Neural cell (in vitro differentiated cells): ENCODE results near the gene ATP13A1. TPM values are rescaled to one million over a fixed set of nuclear protein-coding genes. Genes with fewer than 3 reads are reported as not detected.

Experiments used
- H2AFZ ChIP-seq: fragments of 200-600, 300-800 bp; sonication (generic), shearing (Covaris generic); 2 replicates; pipeline ENCODE4 v1.6.0; 2014; ENCODE audit warnings: low read depth, mild to moderate bottlenecking, antibody characterized with exemption, low read length, moderate library complexity
- H3F3A ChIP-seq: fragments of 200-600 bp; shearing (Covaris generic); 2 replicates; pipeline ENCODE4 v1.6.1; 2016; ENCODE audit warnings: mild to moderate bottlenecking, moderate library complexity, mixed read lengths, antibody characterized with exemption, low read length; ENCODE audit not compliant: insufficient read depth, poor library complexity, severe bottlenecking
- H3K27ac ChIP-seq: fragments of 200-600, 300-800 bp; sonication (generic), shearing (Covaris generic); 2 replicates; pipeline ENCODE4 v1.5.1; 2014; ENCODE audit warnings: mild to moderate bottlenecking, low read length, moderate library complexity
- H3K27me3 ChIP-seq: fragments of 300-800, 200-600 bp; sonication (generic), shearing (Covaris generic); 2 replicates; pipeline ENCODE4 v1.6.0; 2014; ENCODE audit warnings: mild to moderate bottlenecking, low read depth, low read length, moderate library complexity; ENCODE audit not compliant: insufficient read depth
- H3K36me3 ChIP-seq: fragments of 300-800, 200-600 bp; sonication (generic), shearing (Covaris generic); 2 replicates; pipeline ENCODE4 v1.5.1; 2014; ENCODE audit warnings: mild to moderate bottlenecking, antibody characterized with exemption, low read length, moderate library complexity; ENCODE audit not compliant: insufficient read depth
- H3K4me2 ChIP-seq: fragments of 300-800, 200-600 bp; sonication (generic), shearing (Covaris generic); 2 replicates; pipeline ENCODE4 v1.6.0; 2014; ENCODE audit warnings: mild to moderate bottlenecking, low read length
- H3K4me3 ChIP-seq: fragments of 300-800, 200-600 bp; sonication (generic), shearing (Covaris generic); 2 replicates; pipeline ENCODE4 v1.5.1; 2014; ENCODE audit warnings: mild to moderate bottlenecking, low read length, moderate library complexity
- H3K79me2 ChIP-seq: fragments of 200-600 bp; shearing (Covaris generic); replicated peaks from 2 replicates; pipeline ENCODE4 v1.6.0; 2014; ENCODE audit warnings: mild to moderate bottlenecking, low read length, moderate library complexity; ENCODE audit not compliant: insufficient read depth
- H3K9ac ChIP-seq: fragments of 300-800, 200-600 bp; sonication (generic), shearing (Covaris generic); 2 replicates; pipeline ENCODE4 v1.6.1; 2016; ENCODE audit warnings: mild to moderate bottlenecking, low read length, mixed read lengths
- H3K9me2 ChIP-seq: fragments of 200-600 bp; shearing (Covaris generic); 2 replicates; pipeline ENCODE4 v1.6.1; 2016; ENCODE audit warnings: mild to moderate bottlenecking, low read length, mixed read lengths; ENCODE audit not compliant: insufficient read depth
- H3K9me3 ChIP-seq: fragments of 200-600, 300-800 bp; sonication (generic), shearing (Covaris generic); 2 replicates; pipeline ENCODE4 v1.6.1; 2016; ENCODE audit warnings: mild to moderate bottlenecking, mixed run types, low read length, moderate library complexity, mixed read lengths
- H4K20me1 ChIP-seq: fragments of 200-600 bp; shearing (Covaris generic); 2 replicates; pipeline ENCODE4 v1.6.1; 2016; ENCODE audit warnings: mild to moderate bottlenecking, mixed run types; ENCODE audit not compliant: insufficient read depth
- EP300 ChIP-seq: fragments of 450-650 bp; conservative IDR thresholded peaks from 2 replicates; pipeline ENCODE4 v1.6.1; 2014; ENCODE audit warnings: antibody characterized with exemption, mild to moderate bottlenecking, moderate library complexity; ENCODE audit not compliant: poor library complexity, severe bottlenecking
- EZH2 ChIP-seq: fragments of 200-600, 300-800 bp; shearing (Covaris generic), sonication (generic); IDR thresholded peaks from 2 replicates; pipeline ENCODE4 v1.6.1; 2014; ENCODE audit warnings: antibody characterized with exemption, low read length, borderline replicate concordance, mild to moderate bottlenecking; ENCODE audit not compliant: insufficient read depth, poor library complexity, severe bottlenecking
- MXI1 ChIP-seq: fragments of 450-650 bp; conservative IDR thresholded peaks from 2 replicates; pipeline ENCODE4 v1.6.1; 2014; ENCODE audit warnings: antibody characterized with exemption, mild to moderate bottlenecking; ENCODE audit not compliant: poor library complexity, severe bottlenecking
- POLR2AphosphoS5 ChIP-seq: IDR thresholded peaks from 2 replicates; pipeline ENCODE4 v1.6.1; 2012
- RAD21 ChIP-seq: fragments of 450-650 bp; conservative IDR thresholded peaks from 2 replicates; pipeline ENCODE4 v1.6.1; 2014; ENCODE audit warnings: antibody characterized with exemption, mild to moderate bottlenecking, moderate library complexity
- SMC3 ChIP-seq: fragments of 450-650 bp; conservative IDR thresholded peaks from 2 replicates; pipeline ENCODE4 v1.6.1; 2014; ENCODE audit warnings: antibody characterized with exemption, mild to moderate bottlenecking, moderate library complexity; ENCODE audit not compliant: poor library complexity
- TAF1 ChIP-seq: IDR thresholded peaks from 2 replicates; pipeline ENCODE4 v1.6.1; 2012; ENCODE audit warnings: low read depth
- polyA plus RNA-seq: library from polyadenylated mRNA; depleted of rRNA; stranded (reverse); fragments of >200 nt; gene quantifications from 2 replicates; pipeline ENCODE4 v1.2.3, GENCODE V29; 2014
- TF ChIP-seq, protein P1 (sequence below): IDR thresholded peaks from 2 replicates; pipeline ENCODE4 v1.6.1; 2012; ENCODE audit warnings: borderline replicate concordance
- TF ChIP-seq, protein P2 (sequence below): fragments of 450-650 bp; IDR thresholded peaks from 2 replicates; pipeline ENCODE4 v1.5.1; 2014; ENCODE audit warnings: antibody characterized with exemption, mild to moderate bottlenecking, moderate library complexity; ENCODE audit not compliant: poor library complexity, severe bottlenecking

The ATP13A1 gene
- polyA plus RNA-seq, 1 donor from 2014 or later = 63.5 TPM

DNA sequence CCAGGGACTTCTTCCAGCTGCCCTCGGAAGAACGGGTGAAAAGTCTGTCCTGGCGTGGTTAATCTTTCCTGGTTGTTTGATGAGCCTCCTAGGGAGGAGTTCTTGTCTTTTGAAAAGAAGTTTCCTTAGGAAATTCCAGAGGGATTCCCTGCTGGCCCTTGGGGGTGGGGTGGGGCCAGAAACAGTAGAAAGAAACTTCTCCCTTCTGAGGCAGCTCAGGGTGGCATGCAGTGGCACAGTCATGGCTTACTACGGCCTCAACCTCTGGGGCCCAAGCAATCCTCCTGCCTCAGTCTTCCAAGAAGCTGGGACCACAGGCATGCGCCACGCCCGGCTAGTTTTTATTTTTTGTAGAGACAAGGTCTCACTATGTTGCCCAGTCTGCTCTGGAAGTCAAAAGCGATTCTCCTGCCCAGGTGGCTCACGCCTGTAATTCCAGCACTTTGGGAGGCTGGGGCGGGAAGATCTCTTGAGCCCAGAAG is 6.6 kb upstream of the ATP13A1 start:
- Histone ChIP-seq H3F3A (no peaks in the 10 kb centered on the region), H3K4me2 (no peak overlapping the region), H3K27me3 (no peaks in the 10 kb centered on the region), H3K4me3 (peak overlapping the region; percentile 97), H3K27ac (no peak overlapping the region), H3K9me3 (no peaks in the 10 kb centered on the region), H3K9ac (no peak overlapping the region), H2AFZ (no peak overlapping the region), H3K79me2 (peaks cover 4% of the 10 kb centered on the region), H4K20me1 (no peaks in the 10 kb centered on the region), H3K36me3 (no peaks in the 10 kb centered on the region), H3K9me2 (no peaks in the 10 kb centered on the region)
- TF ChIP-seq POLR2AphosphoS5 (no peak), MXI1 (no peak), SMC3 (no peak), RAD21 (no peak), TAF1 (no peak), EZH2 (no peak), EP300 (no peak)
- TF ChIP-seq, protein P1, sequence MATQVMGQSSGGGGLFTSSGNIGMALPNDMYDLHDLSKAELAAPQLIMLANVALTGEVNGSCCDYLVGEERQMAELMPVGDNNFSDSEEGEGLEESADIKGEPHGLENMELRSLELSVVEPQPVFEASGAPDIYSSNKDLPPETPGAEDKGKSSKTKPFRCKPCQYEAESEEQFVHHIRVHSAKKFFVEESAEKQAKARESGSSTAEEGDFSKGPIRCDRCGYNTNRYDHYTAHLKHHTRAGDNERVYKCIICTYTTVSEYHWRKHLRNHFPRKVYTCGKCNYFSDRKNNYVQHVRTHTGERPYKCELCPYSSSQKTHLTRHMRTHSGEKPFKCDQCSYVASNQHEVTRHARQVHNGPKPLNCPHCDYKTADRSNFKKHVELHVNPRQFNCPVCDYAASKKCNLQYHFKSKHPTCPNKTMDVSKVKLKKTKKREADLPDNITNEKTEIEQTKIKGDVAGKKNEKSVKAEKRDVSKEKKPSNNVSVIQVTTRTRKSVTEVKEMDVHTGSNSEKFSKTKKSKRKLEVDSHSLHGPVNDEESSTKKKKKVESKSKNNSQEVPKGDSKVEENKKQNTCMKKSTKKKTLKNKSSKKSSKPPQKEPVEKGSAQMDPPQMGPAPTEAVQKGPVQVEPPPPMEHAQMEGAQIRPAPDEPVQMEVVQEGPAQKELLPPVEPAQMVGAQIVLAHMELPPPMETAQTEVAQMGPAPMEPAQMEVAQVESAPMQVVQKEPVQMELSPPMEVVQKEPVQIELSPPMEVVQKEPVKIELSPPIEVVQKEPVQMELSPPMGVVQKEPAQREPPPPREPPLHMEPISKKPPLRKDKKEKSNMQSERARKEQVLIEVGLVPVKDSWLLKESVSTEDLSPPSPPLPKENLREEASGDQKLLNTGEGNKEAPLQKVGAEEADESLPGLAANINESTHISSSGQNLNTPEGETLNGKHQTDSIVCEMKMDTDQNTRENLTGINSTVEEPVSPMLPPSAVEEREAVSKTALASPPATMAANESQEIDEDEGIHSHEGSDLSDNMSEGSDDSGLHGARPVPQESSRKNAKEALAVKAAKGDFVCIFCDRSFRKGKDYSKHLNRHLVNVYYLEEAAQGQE = no peak
- TF ChIP-seq, protein P2, sequence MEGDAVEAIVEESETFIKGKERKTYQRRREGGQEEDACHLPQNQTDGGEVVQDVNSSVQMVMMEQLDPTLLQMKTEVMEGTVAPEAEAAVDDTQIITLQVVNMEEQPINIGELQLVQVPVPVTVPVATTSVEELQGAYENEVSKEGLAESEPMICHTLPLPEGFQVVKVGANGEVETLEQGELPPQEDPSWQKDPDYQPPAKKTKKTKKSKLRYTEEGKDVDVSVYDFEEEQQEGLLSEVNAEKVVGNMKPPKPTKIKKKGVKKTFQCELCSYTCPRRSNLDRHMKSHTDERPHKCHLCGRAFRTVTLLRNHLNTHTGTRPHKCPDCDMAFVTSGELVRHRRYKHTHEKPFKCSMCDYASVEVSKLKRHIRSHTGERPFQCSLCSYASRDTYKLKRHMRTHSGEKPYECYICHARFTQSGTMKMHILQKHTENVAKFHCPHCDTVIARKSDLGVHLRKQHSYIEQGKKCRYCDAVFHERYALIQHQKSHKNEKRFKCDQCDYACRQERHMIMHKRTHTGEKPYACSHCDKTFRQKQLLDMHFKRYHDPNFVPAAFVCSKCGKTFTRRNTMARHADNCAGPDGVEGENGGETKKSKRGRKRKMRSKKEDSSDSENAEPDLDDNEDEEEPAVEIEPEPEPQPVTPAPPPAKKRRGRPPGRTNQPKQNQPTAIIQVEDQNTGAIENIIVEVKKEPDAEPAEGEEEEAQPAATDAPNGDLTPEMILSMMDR = no peak

DNA sequence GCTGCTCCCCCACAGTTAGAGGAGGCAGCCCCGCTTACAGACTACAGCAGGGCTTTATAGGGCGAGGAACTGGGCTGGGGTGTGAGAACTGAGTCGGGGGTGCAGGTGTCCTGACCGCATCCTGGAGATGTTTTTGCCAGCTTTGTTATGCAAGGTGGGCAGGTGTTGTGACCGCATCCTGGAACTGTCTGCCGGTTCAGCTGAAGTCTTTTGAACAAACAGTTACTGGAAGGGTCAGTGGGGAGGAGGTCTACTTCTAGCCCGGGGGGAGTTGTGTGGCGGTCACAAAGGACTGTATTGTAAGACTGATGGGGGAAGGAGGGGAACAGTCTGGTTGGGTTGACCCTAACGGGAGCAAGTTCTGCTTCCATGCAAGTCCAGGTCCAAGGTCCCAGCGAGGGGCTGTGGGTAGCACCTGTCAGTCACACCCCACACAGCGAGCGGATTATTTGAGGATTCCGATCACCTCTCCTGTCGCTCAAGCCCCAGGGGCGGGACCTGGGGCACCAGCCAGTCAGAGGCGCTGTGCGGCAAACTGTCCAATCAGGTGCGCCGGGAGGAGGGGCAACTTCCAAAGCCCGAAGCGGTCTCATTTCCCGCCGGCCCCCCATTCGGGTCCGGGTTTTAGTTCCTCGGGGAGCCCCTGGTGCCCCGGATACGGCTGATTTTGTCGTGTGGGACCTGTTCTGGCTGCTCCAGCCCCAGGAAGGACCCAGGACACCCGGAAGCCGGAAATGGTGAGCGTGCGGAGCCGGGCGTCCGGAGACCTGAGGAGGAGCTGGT is 4.9 kb upstream of the ATP13A1 start, which contains the start of gene ZNF101:
ZNF101 (plus strand) TSS at position 610 of the 783 bp plus-strand sequence; CDS start at position 735, 125 bp downstream.
- no peaks in the 10 kb centered on the region for H3F3A ChIP-seq
- no peaks in the 10 kb centered on the region for H3K9me2 ChIP-seq
- peaks cover 4% of the 10 kb centered on the region for H3K79me2 ChIP-seq
- TF ChIP-seq EP300 = peak; percentile 11
- TF ChIP-seq EZH2 = no peak
- TF ChIP-seq, protein P2 = no peak
- TF ChIP-seq, protein P1 = no peak
- TF ChIP-seq RAD21 = no peak
- peak; percentile 64 for TF ChIP-seq MXI1
- peak; percentile 58 for TF ChIP-seq POLR2AphosphoS5
- TF ChIP-seq SMC3 = peak; percentile 27
- TF ChIP-seq TAF1 = no peak
- peak within 1 kb of the TSS; percentile 97 for H3K4me3 ChIP-seq
- peak within 1 kb of the TSS; percentile 62 for H3K4me2 ChIP-seq
- no peaks in the 10 kb centered on the region for H3K27me3 ChIP-seq
- H3K36me3 ChIP-seq = no peaks in the 10 kb centered on the region
- H3K27ac ChIP-seq = peak within 1 kb of the TSS; percentile 33
- peak within 1 kb of the TSS; percentile 78 for H3K9ac ChIP-seq
- H3K9me3 ChIP-seq = no peaks in the 10 kb centered on the region
- no peaks in the 10 kb centered on the region for H4K20me1 ChIP-seq
- peak within 1 kb of the TSS; percentile 62 for H2AFZ ChIP-seq
